ENCODE data around the gene SH3TC1. TPM values are rescaled to one million over a fixed set of nuclear protein-coding genes. Genes with fewer than 3 reads are reported as not detected.

The SH3TC1 gene
- total RNA-seq, 4 donors from 2014 or later = 10.1 to 15.9 (median 11.1) TPM

GRCh38 chr4:8204576-8205227 is 5.6 kb downstream of the SH3TC1 start:
- 89 to 94% methylated on average over 30 to 31 of the region's 31 CpGs for WGBS, 2 donors
- DNase-seq (ENCODE audit: low spot score in 2 of 2) = no peak
- TF ChIP-seq POLR2A (IDR thresholded peaks at IDR 0.05) = no peak
- TF ChIP-seq, protein P1, sequence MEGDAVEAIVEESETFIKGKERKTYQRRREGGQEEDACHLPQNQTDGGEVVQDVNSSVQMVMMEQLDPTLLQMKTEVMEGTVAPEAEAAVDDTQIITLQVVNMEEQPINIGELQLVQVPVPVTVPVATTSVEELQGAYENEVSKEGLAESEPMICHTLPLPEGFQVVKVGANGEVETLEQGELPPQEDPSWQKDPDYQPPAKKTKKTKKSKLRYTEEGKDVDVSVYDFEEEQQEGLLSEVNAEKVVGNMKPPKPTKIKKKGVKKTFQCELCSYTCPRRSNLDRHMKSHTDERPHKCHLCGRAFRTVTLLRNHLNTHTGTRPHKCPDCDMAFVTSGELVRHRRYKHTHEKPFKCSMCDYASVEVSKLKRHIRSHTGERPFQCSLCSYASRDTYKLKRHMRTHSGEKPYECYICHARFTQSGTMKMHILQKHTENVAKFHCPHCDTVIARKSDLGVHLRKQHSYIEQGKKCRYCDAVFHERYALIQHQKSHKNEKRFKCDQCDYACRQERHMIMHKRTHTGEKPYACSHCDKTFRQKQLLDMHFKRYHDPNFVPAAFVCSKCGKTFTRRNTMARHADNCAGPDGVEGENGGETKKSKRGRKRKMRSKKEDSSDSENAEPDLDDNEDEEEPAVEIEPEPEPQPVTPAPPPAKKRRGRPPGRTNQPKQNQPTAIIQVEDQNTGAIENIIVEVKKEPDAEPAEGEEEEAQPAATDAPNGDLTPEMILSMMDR (IDR thresholded peaks at IDR 0.05) = no peak
- no peak overlapping the region for H3K4me3 ChIP-seq (ENCODE audit: low read depth, poor library complexity, severe bottlenecking)
- intact Hi-C loops (cut with DNase I; ENCODE audit: low total_unique reads) = no loop called here

DNA sequence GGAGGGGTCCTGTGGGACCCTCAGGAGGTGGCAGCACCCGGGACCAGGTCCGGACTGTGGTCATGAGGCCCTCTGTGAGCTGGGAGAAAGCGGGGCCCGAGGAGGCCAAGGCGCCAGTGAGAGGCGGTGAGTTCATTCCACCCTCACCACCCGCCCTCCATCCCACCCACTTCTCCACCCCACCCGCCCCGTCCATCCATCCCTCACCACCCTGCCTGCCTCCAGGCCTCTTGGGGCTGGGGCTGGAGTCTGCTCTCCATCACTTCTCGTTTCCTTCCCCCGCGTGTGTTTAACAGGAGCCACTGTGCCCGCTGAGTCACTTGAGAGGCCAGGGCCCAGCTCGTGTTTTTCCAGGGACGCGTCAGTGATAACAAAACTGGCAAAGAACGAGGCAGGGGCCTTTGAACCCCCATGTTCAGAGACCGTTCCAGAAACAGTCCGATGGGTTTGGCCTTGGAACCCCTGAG is 6.2 kb downstream of the SH3TC1 start:
- intact Hi-C loops (cut with DNase I; ENCODE audit: low total_unique reads) = no loop called here
- WGBS, 2 donors = 77 to 81% methylated on average over 19 of the region's 19 CpGs
- TF ChIP-seq POLR2A (IDR thresholded peaks at IDR 0.05) = no peak
- TF ChIP-seq, protein P1 (IDR thresholded peaks at IDR 0.05) = no peak
- no peak overlapping the region for H3K4me3 ChIP-seq (ENCODE audit: low read depth, poor library complexity, severe bottlenecking)
- DNase-seq (ENCODE audit: low spot score in 2 of 2) = no peak

- intact Hi-C loops (cut with DNase I; ENCODE audit: low total_unique reads) = no loop called here
- DNase-seq (ENCODE audit: low spot score in 2 of 2) = no peak
- TF ChIP-seq POLR2A (IDR thresholded peaks at IDR 0.05) = no peak
- TF ChIP-seq, protein P1 (IDR thresholded peaks at IDR 0.05) = no peak
- 47 to 58% methylated on average over 25 to 26 of the region's 26 CpGs for WGBS, 2 donors
- H3K4me3 ChIP-seq (ENCODE audit: low read depth, poor library complexity, severe bottlenecking) = no peak overlapping the region
Measured at GRCh38 chr4:8205749-8206611, 6.9 kb downstream of the SH3TC1 start.

DNA sequence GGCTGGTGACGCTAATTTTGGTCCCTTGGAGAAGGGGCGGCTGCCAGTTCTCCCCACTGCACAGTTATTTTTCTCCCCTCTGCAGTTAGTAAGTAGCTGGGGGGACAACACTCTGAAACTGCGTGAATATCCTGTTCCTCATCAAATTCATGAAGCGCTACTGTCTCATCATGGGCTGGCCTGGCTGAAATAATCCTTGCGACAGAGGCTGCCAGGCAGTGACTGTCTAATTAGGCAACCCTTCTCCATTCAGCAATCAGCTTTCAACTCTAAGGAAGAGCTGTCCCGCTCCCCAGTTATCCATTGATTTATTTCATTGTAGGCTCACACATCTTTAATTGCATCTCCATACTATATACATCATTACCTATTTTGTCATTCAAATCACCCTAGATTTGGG is 8.2 kb downstream of the SH3TC1 start:
- TF ChIP-seq, protein P1 (IDR thresholded peaks at IDR 0.05) = no peak
- TF ChIP-seq POLR2A (IDR thresholded peaks at IDR 0.05) = no peak
- WGBS, 2 donors = 79 to 82% methylated on average over 6 of the region's 6 CpGs
- intact Hi-C loops (cut with DNase I; ENCODE audit: low total_unique reads) = no loop called here
- no peak overlapping the region for H3K4me3 ChIP-seq (ENCODE audit: low read depth, poor library complexity, severe bottlenecking)
- DNase-seq (ENCODE audit: low spot score in 2 of 2) = no peak

DNA sequence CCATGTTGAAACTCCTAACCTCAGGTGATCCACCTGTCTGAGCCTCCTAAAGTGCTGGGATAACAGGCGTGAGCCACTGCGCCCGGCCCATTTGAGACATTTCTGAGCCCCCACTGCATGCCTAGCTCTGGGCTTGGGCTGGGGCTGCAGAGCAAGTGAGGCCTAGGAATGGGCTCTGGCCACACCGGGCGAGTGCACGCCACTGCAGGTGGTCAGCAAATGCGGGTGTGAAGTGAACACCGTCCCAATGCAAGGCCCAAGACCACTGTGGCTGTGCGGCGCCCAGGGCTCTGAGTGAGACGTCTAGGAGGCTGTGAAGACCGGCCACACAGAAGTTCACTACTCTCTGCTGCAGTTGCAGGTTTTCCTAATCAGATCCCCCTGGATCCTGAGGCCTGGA is 9.5 kb downstream of the SH3TC1 start:
- 94 to 95% methylated on average over 12 of the region's 12 CpGs for WGBS, 2 donors
- no peak for TF ChIP-seq POLR2A (IDR thresholded peaks at IDR 0.05)
- TF ChIP-seq, protein P1 (IDR thresholded peaks at IDR 0.05) = no peak
- no peak for DNase-seq (ENCODE audit: low spot score in 2 of 2)
- no peak overlapping the region for H3K4me3 ChIP-seq (ENCODE audit: low read depth, poor library complexity, severe bottlenecking)
- intact Hi-C loops (cut with DNase I; ENCODE audit: low total_unique reads) = no loop called here
